RPMI8226 (cell line): ENCODE data around the gene CD300LF.

ENCODE experiments used
- DNase-seq: peaks from one replicate; pipeline ENCODE4 v3.0.0-alpha.2; 2015

Gene CD300LF

GRCh38 chr17:74712756-74713155 is at the start of gene CD300LF:
Gene CD300LF (minus strand): TSS chr17:74712923. CDS start chr17:74712866, 57 bp downstream.
- DNase-seq = peak; percentile 29

- DNase-seq = no peak
These were observed 49.2 kb upstream of the CD300LF start for GRCh38 chr17:74761931-74762330.

GRCh38 chr17:74761419-74761818 is 48.7 kb upstream of the CD300LF start:
- DNase-seq = no peak

- no peak for DNase-seq
These were observed 47.8 kb upstream of the CD300LF start for GRCh38 chr17:74760404-74761105.

GRCh38 chr17:74759941-74760340 is 47.2 kb upstream of the CD300LF start:
- no peak for DNase-seq

GRCh38 chr17:74759243-74759801 is 46.6 kb upstream of the CD300LF start:
- peak; percentile 87 for DNase-seq

GRCh38 chr17:74758848-74759168 is 46.1 kb upstream of the CD300LF start:
- DNase-seq = peak; percentile 66

- DNase-seq = no peak
These were observed 45.5 kb upstream of the CD300LF start for GRCh38 chr17:74757931-74758847.

GRCh38 chr17:74757502-74757901 is 44.8 kb upstream of the CD300LF start:
- DNase-seq = no peak

GRCh38 chr17:74756891-74757290 is 44.2 kb upstream of the CD300LF start:
- no peak for DNase-seq

GRCh38 chr17:74755533-74755932 is 42.8 kb upstream of the CD300LF start:
- no peak for DNase-seq

GRCh38 chr17:74754832-74755231 is 42.1 kb upstream of the CD300LF start:
- DNase-seq = no peak

- DNase-seq = no peak
These were observed 40.2 kb upstream of the CD300LF start for GRCh38 chr17:74752822-74753401.

- no peak for DNase-seq
These were observed 39.7 kb upstream of the CD300LF start for GRCh38 chr17:74752415-74752814.

- no peak for DNase-seq
These were observed 37.8 kb upstream of the CD300LF start for GRCh38 chr17:74750327-74751069.

- no peak for DNase-seq
These were observed 37.3 kb upstream of the CD300LF start for GRCh38 chr17:74750039-74750326.

- DNase-seq = peak; percentile 43
These were observed 36.7 kb upstream of the CD300LF start for GRCh38 chr17:74749279-74750038.

- DNase-seq = peak; percentile 97
These were observed 36.0 kb upstream of the CD300LF start, which contains the start of gene NHERF1 for GRCh38 chr17:74748529-74749278. Gene NHERF1 (plus strand): TSS chr17:74748628. CDS start chr17:74748847, 219 bp downstream.

GRCh38 chr17:74748279-74748528 is 35.5 kb upstream of the CD300LF start:
- no peak for DNase-seq

GRCh38 chr17:74746922-74747321 is 34.2 kb upstream of the CD300LF start:
- DNase-seq = peak; percentile 58

- no peak for DNase-seq
These were observed 33.7 kb upstream of the CD300LF start for GRCh38 chr17:74746376-74746775.
